Measurements from ENCODE around the gene GABPA. TPM values are rescaled to one million over a fixed set of nuclear protein-coding genes. Genes with fewer than 3 reads are reported as not detected.
"Not testable (repeated sequence)": the region's sequence is repeated elsewhere in the genome, so short reads cannot be mapped to it uniquely, and the experiment has no call there.

GABPA gene
- polyA plus RNA-seq, 1 of the 3 experiments (the other 2 are of a cell fraction): 6.2 TPM

- H3K4me2 ChIP-seq: no peak overlapping the region
- no peaks in the 10 kb centered on the region for H3K9me3 ChIP-seq
- no peaks in the 10 kb centered on the region for H3F3A ChIP-seq (replicated peaks; ENCODE audit: insufficient read depth)
- no peak overlapping the region for H3K4me3 ChIP-seq (ENCODE audit: low read depth in 2 of 2, low read length in 1 of 2)
- no peak for TF ChIP-seq JUND (IDR thresholded peaks at IDR 0.05)
- no peak for TF ChIP-seq ZBTB33 (IDR thresholded peaks at IDR 0.05; ENCODE audit: borderline replicate concordance, low read depth)
- TF ChIP-seq TCF12 (IDR thresholded peaks at IDR 0.05): no peak
- no peak for TF ChIP-seq PBX3 (IDR thresholded peaks at IDR 0.05)
- no peak for TF ChIP-seq EZH2phosphoT487 (IDR thresholded peaks at IDR 0.05; ENCODE audit: borderline replicate concordance, low read depth)
- TF ChIP-seq RFX5 (IDR thresholded peaks at IDR 0.05; ENCODE audit: low read length): no peak
- TF ChIP-seq FOSL2 (IDR thresholded peaks at IDR 0.05; ENCODE audit: borderline replicate concordance, low read depth): no peak
- TF ChIP-seq SIN3A (IDR thresholded peaks at IDR 0.05; ENCODE audit: borderline replicate concordance, low read depth, low read length): no peak
- no peak for TF ChIP-seq RXRA (IDR thresholded peaks at IDR 0.05; ENCODE audit: borderline replicate concordance, low read depth)
- TF ChIP-seq GATA2 (CRISPR knock-in tag; IDR thresholded peaks at IDR 0.05): no peak
- TF ChIP-seq TAF1 (IDR thresholded peaks at IDR 0.05; ENCODE audit: borderline replicate concordance, low read depth, low read length): no peak
- no peak for TF ChIP-seq IRF3 (IDR thresholded peaks at IDR 0.05; ENCODE audit: low read depth, low read length)
- no peak for TF ChIP-seq MXI1 (IDR thresholded peaks at IDR 0.05; ENCODE audit: low read depth, low read length)
- no peak for TF ChIP-seq FOXJ3 (CRISPR knock-in tag; IDR thresholded peaks at IDR 0.05)
- TF ChIP-seq ELF1 (IDR thresholded peaks at IDR 0.05): no peak
- H2AFZ ChIP-seq (ENCODE audit: low read depth): no peak overlapping the region
- no peaks in the 10 kb centered on the region for H3K9me2 ChIP-seq
- H3K27me3 ChIP-seq (ENCODE audit: insufficient read depth): no peaks in the 10 kb centered on the region
- DNase-seq: peak; percentile 8
- WGBS (ENCODE audit: low lambda C conversion rate): 69% methylated on average over 4 of the region's 4 CpGs
- no peaks in the 10 kb centered on the region for H3K4me1 ChIP-seq (ENCODE audit: control insufficient read depth in 1 of 2, insufficient read depth in 2 of 2, low read depth in 1 of 2, low read length in 1 of 2)
- no peak overlapping the region for H3K27ac ChIP-seq (ENCODE audit: low read depth in 2 of 2, low read length in 1 of 2)
- POLR2A ChIA-PET: no interaction called here
- H3K79me2 ChIP-seq (ENCODE audit: insufficient read depth): no peaks in the 10 kb centered on the region
- no peaks in the 10 kb centered on the region for H3K36me3 ChIP-seq (replicated peaks in 1 of 2; ENCODE audit: control insufficient read depth in 1 of 2, insufficient read depth in 2 of 2, low read length in 1 of 2)
- H4K20me1 ChIP-seq (ENCODE audit: insufficient read depth): no peaks in the 10 kb centered on the region
- no peak overlapping the region for H3K9ac ChIP-seq
- CTCF ChIA-PET: interaction anchor here (1.1 kb wide), 1 partner anchor 20 kb away, joined by 4 read pairs; no protein-coding TSS in a partner anchor
These were observed 41.7 kb downstream of the GABPA start for GRCh38 chr21:25776440-25776839.

GRCh38 chr21:25778126-25778875, 43.5 kb downstream of the GABPA start:
- POLR2A ChIA-PET; H3K4me1 ChIP-seq (ENCODE audit: control insufficient read depth in 1 of 2, insufficient read depth in 2 of 2, low read depth in 1 of 2, low read length in 1 of 2); H4K20me1 ChIP-seq (ENCODE audit: insufficient read depth); H3K79me2 ChIP-seq (ENCODE audit: insufficient read depth); H3F3A ChIP-seq (replicated peaks; ENCODE audit: insufficient read depth); H3K36me3 ChIP-seq (replicated peaks in 1 of 2; ENCODE audit: control insufficient read depth in 1 of 2, insufficient read depth in 2 of 2, low read length in 1 of 2); H3K4me3 ChIP-seq (ENCODE audit: low read depth in 2 of 2, low read length in 1 of 2); H3K27me3 ChIP-seq (ENCODE audit: insufficient read depth); H3K4me2 ChIP-seq; H3K9me3 ChIP-seq; DNase-seq; H3K9ac ChIP-seq; H3K27ac ChIP-seq (ENCODE audit: low read depth in 2 of 2, low read length in 1 of 2); H3K9me2 ChIP-seq; H2AFZ ChIP-seq (ENCODE audit: low read depth): not testable (repeated sequence)
- CTCF ChIA-PET: interaction anchor here (0.9 to 2.1 kb wide), 2 partner anchors 23 kb away, joined by 4 to 8 read pairs; no protein-coding TSS in a partner anchor
- WGBS (ENCODE audit: low lambda C conversion rate): 84% methylated on average over 10 of the region's 52 CpGs

Data from SK-N-SH (cell line).